Measurements from ENCODE around the gene TMEM254.
"Not testable (repeated sequence)": the region's sequence is repeated elsewhere in the genome, so short reads cannot be mapped to it uniquely, and the experiment has no call there.

- TF ChIP-seq CTCF (IDR thresholded peaks at IDR 0.05); RCOR1 (IDR thresholded peaks at IDR 0.05; ENCODE audit: low read depth, low read length); HDAC2 (IDR thresholded peaks at IDR 0.05); REST (IDR thresholded peaks at IDR 0.05); NR3C1 (IDR thresholded peaks at IDR 0.05); POLR2A (IDR thresholded peaks at IDR 0.05; ENCODE audit: low read length); RAD21 (conservative IDR thresholded peaks at IDR 0.05 in 1 of 2, IDR thresholded peaks at IDR 0.05 in 1 of 2); USF2 (IDR thresholded peaks at IDR 0.05); ESRRA (IDR thresholded peaks at IDR 0.05; ENCODE audit: borderline replicate concordance, low read length); CHD2 (IDR thresholded peaks at IDR 0.05; ENCODE audit: low read length, partially characterized antibody): not testable (repeated sequence)
These were observed 43.0 kb upstream of the TMEM254 start for GRCh38 chr10:80035430-80035829.
